SH-SY5Y (cell line): ENCODE results near the gene GLRA3.

Source experiments
- GATA2 ChIP-seq: IDR thresholded peaks from 2 replicates; pipeline ENCODE4 v1.6.1; 2011; ENCODE audit warnings: mild to moderate bottlenecking, low read depth, low read length
- GATA3 ChIP-seq: IDR thresholded peaks from 2 replicates; pipeline ENCODE4 v1.6.1; 2011; ENCODE audit warnings: low read depth, mild to moderate bottlenecking, low read length, moderate library complexity

DNA sequence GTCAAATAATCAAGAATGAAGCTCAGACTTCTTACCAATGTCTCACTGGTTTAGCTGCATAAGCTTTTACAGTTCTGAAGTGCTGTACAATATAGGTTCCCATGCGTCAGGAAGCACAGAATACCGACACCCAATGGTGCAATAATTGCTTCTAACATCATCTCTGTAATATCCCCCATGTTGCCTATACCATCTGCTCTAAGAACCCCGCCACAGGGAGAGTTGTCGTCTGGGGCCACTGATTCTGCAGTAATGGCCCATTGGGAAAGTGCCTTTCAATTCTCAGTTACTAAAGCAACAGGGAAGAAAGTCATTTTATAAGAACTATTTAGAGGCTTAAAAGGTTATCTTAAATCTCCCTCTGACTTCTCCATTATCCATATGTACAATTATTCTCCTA is 94.9 kb downstream of the GLRA3 start:
- TF ChIP-seq GATA2 (no peak), GATA3 (no peak)
